ENCODE measurements around the gene SGK2. TPM values are rescaled to one million over a fixed set of nuclear protein-coding genes. Genes with fewer than 3 reads are reported as not detected.

Gene SGK2
- total RNA-seq, 1 experiment from 2014 or later, result not detected

DNA sequence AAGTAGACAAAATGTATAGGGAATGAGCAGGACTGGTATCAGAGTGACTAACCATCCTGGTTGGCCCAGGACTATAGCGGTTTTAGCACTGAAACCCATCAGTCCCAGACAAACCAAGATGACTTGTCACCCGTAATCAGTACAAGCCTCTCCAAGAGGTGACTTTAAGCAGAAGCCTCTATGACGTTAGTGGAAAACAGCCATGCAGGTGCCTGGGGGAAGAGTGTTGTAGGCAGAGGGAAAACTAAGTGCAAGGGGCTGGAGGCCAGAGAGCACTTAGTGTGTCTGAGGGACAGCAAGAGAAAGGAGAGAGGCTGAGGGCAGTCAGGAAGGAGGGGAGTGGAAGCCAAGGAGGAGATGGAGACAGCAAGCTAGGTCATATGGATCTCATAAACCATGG, 2.1 kb downstream of the SGK2 start:
- Histone ChIP-seq H2AFZ (ENCODE audit: low read length) (no peak overlapping the region), H3K79me2 (ENCODE audit: insufficient read depth, low read length) (no peaks in the 10 kb centered on the region), H4K5ac (ENCODE audit: insufficient read length, low read depth, low read length) (no peak overlapping the region), H2BK12ac (ENCODE audit: insufficient read length, low read depth, low read length) (no peak overlapping the region), H3K27me3 (ENCODE audit: insufficient read depth, low read length) (no peaks in the 10 kb centered on the region), H4K20me1 (ENCODE audit: control insufficient read depth, insufficient read depth, insufficient read length) (no peaks in the 10 kb centered on the region), H2BK20ac (ENCODE audit: low read depth, low read length, poor library complexity, severe bottlenecking) (no peak overlapping the region), H4K91ac (ENCODE audit: insufficient read length, low read depth, low read length) (no peak overlapping the region), H3K9me3 (ENCODE audit: control insufficient read depth, low read depth, low read length) (no peaks in the 10 kb centered on the region), H2BK120ac (ENCODE audit: low read depth, low read length, poor library complexity, severe bottlenecking) (no peak overlapping the region), H3K9ac (ENCODE audit: extremely low read depth, insufficient read length, low read length) (no peak overlapping the region), H3K56ac (ENCODE audit: insufficient read length, low read depth, low read length) (no peak overlapping the region), H2BK15ac (ENCODE audit: low read depth, low read length) (no peak overlapping the region), H2BK5ac (ENCODE audit: insufficient read length, low read length) (no peak overlapping the region), H3K23me2 (ENCODE audit: insufficient read length, low read depth, low read length, poor library complexity, severe bottlenecking) (no peaks in the 10 kb centered on the region), H3T11ph (ENCODE audit: low read length) (no peak overlapping the region), H3K14ac (ENCODE audit: insufficient read depth, low read length) (no peak overlapping the region), H2AK5ac (ENCODE audit: insufficient read length, low read length) (no peak overlapping the region), H3K23ac (ENCODE audit: insufficient read length, low read depth, low read length) (no peak overlapping the region), H3K4me2 (ENCODE audit: insufficient read depth, insufficient read length, low read length) (no peak overlapping the region), H3K79me1 (ENCODE audit: insufficient read depth, low read depth, low read length, poor library complexity, severe bottlenecking) (no peaks in the 10 kb centered on the region), H4K8ac (replicated peaks; ENCODE audit: insufficient read length, low read depth, low read length) (no peak overlapping the region), H3K4ac (ENCODE audit: low read depth, low read length) (no peak overlapping the region), H3K27ac (ENCODE audit: insufficient read length, low read depth, low read length) (no peak overlapping the region), H3K4me1 (ENCODE audit: insufficient read depth, low read length) (peaks cover 2% of the 10 kb centered on the region), H3K18ac (ENCODE audit: insufficient read length, low read depth, low read length) (no peak overlapping the region)
- Mint-ChIP-seq H3K9me3 (no peaks in the 10 kb centered on the region), H3K4me1 (peaks cover 3 to 6% of the 10 kb centered on the region in 2 experiments; a peak in 2 of 4 replicates), H3K36me3 (ENCODE audit: insufficient read depth in 1 of 3, low read depth in 3 of 3) (no peaks in the 10 kb centered on the region), H3K27me3 (ENCODE audit: low read depth) (peaks cover 2% of the 10 kb centered on the region; the same call in 1 of the 2 replicates), H3K27ac (no peak overlapping the region), H3K4me3 (no peak overlapping the region)
- no CpG with 5 or more reads among the region's 3 CpGs for WGBS (ENCODE audit: extremely low coverage, insufficient read length, low lambda C conversion rate)
- TF ChIP-seq, protein P1, sequence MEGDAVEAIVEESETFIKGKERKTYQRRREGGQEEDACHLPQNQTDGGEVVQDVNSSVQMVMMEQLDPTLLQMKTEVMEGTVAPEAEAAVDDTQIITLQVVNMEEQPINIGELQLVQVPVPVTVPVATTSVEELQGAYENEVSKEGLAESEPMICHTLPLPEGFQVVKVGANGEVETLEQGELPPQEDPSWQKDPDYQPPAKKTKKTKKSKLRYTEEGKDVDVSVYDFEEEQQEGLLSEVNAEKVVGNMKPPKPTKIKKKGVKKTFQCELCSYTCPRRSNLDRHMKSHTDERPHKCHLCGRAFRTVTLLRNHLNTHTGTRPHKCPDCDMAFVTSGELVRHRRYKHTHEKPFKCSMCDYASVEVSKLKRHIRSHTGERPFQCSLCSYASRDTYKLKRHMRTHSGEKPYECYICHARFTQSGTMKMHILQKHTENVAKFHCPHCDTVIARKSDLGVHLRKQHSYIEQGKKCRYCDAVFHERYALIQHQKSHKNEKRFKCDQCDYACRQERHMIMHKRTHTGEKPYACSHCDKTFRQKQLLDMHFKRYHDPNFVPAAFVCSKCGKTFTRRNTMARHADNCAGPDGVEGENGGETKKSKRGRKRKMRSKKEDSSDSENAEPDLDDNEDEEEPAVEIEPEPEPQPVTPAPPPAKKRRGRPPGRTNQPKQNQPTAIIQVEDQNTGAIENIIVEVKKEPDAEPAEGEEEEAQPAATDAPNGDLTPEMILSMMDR (conservative IDR thresholded peaks at IDR 0.05), result no peak
- no peak for DNase-seq
